ENCODE measurements around the gene UBXN11.

Gene UBXN11

DNA sequence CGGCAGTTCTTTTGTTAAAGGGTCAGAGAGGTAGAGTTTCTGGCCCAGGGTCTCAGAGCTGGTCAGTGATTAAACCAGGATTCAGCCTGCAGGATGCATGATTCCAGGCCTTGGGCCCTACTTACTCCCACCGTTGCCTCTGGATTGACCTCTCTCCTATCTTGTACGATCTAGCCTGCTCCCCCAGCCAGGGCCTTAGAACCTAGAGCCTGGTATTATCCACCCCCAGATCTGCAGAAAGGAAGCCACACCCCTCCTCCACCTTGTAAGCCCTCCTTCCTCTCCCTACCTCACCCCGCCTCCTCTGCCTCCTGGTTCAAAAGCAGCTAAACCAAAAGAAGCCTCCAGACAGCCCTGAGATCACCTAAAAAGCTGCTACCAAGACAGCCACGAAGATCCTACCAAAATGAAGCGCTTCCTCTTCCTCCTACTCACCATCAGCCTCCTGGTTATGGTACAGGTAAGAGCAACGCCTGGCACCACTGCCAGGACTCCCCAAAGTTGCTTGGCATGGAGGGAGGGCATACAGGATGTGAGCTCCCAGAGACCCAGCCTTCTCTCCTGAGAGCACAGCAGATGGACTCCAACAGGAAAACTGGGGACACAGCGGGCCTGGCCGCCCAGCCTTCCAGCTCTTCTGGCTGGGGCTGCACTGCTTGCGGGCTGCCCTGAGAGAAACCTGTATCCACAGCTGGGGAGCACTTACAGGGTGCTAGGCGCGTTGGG is 11.3 kb upstream of the UBXN11 start, which contains the start of gene CD52:
Gene CD52 (plus strand): TSS at position 347 of the 726 bp plus-strand sequence. CDS start 60 bp downstream, at position 407.
- peak within 1 kb of the TSS; percentile 95 for H3K9ac ChIP-seq (ENCODE audit: low read depth, low read length, poor library complexity, severe bottlenecking)
- H3K36me3 ChIP-seq (ENCODE audit: insufficient read depth, low read length) = no peaks in the 10 kb centered on the region
- H3K27me3 ChIP-seq (ENCODE audit: insufficient read depth, low read length, poor library complexity, severe bottlenecking) = no peaks in the 10 kb centered on the region
- H4K20me1 ChIP-seq (ENCODE audit: insufficient read depth, low read length, poor library complexity, severe bottlenecking) = no peaks in the 10 kb centered on the region
- H3K4me3 ChIP-seq (ENCODE audit: low read length, poor library complexity, severe bottlenecking) = peak within 1 kb of the TSS; percentile 88
- H3K79me2 ChIP-seq (ENCODE audit: insufficient read depth, low read length) = peaks cover 48% of the 10 kb centered on the region
- no peaks in the 10 kb centered on the region for H3F3A ChIP-seq (ENCODE audit: low read depth)
- H3K9me3 ChIP-seq (ENCODE audit: insufficient read depth, low read depth, low read length) = no peaks in the 10 kb centered on the region
- no peak for TF ChIP-seq EZH2phosphoT487 (IDR thresholded peaks at IDR 0.05; ENCODE audit: borderline replicate concordance)
- TF ChIP-seq, protein P1, sequence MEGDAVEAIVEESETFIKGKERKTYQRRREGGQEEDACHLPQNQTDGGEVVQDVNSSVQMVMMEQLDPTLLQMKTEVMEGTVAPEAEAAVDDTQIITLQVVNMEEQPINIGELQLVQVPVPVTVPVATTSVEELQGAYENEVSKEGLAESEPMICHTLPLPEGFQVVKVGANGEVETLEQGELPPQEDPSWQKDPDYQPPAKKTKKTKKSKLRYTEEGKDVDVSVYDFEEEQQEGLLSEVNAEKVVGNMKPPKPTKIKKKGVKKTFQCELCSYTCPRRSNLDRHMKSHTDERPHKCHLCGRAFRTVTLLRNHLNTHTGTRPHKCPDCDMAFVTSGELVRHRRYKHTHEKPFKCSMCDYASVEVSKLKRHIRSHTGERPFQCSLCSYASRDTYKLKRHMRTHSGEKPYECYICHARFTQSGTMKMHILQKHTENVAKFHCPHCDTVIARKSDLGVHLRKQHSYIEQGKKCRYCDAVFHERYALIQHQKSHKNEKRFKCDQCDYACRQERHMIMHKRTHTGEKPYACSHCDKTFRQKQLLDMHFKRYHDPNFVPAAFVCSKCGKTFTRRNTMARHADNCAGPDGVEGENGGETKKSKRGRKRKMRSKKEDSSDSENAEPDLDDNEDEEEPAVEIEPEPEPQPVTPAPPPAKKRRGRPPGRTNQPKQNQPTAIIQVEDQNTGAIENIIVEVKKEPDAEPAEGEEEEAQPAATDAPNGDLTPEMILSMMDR (conservative IDR thresholded peaks at IDR 0.05; ENCODE audit: low read length) = no peak
- no peaks in the 10 kb centered on the region for H3K9me2 ChIP-seq (replicated peaks; ENCODE audit: low read depth, low read length)
- no peak within 1 kb of the TSS for H2AFZ ChIP-seq (ENCODE audit: low read length)
- H3K4me2 ChIP-seq (ENCODE audit: low read depth, low read length, poor library complexity, severe bottlenecking) = peak within 1 kb of the TSS; percentile 96
- H3K4me1 ChIP-seq (ENCODE audit: insufficient read depth, low read length, poor library complexity, severe bottlenecking) = peaks cover 70% of the 10 kb centered on the region

DNA sequence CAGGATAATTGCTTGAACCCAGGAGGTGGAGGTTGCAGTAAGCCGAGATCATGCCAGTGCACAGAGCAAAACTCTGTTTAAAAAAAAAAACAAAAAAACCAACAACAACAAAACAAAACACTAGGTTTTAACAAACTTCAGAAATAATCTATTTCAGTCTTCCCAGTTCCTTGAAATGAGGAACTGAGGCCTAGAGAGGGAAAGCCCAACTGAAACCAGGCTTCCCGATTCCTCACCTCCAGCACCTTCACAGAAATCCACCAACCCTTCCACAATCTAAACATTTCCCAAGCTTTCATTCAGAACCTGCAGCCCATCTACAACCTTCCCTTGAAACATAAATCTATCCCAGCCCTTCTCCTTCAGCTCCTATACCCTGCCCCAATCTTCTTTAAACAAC is 10.7 kb upstream of the UBXN11 start:
- H3K27me3 ChIP-seq (ENCODE audit: insufficient read depth, low read length, poor library complexity, severe bottlenecking) = no peaks in the 10 kb centered on the region
- H3K9me2 ChIP-seq (replicated peaks; ENCODE audit: low read depth, low read length) = no peaks in the 10 kb centered on the region
- H3K36me3 ChIP-seq (ENCODE audit: insufficient read depth, low read length) = no peaks in the 10 kb centered on the region
- peaks cover 71% of the 10 kb centered on the region for H3K4me1 ChIP-seq (ENCODE audit: insufficient read depth, low read length, poor library complexity, severe bottlenecking)
- peak overlapping the region; percentile 96 for H3K4me2 ChIP-seq (ENCODE audit: low read depth, low read length, poor library complexity, severe bottlenecking)
- no peaks in the 10 kb centered on the region for H3F3A ChIP-seq (ENCODE audit: low read depth)
- no peaks in the 10 kb centered on the region for H4K20me1 ChIP-seq (ENCODE audit: insufficient read depth, low read length, poor library complexity, severe bottlenecking)
- H3K4me3 ChIP-seq (ENCODE audit: low read length, poor library complexity, severe bottlenecking) = peak overlapping the region; percentile 88
- no peaks in the 10 kb centered on the region for H3K9me3 ChIP-seq (ENCODE audit: insufficient read depth, low read depth, low read length)
- H3K9ac ChIP-seq (ENCODE audit: low read depth, low read length, poor library complexity, severe bottlenecking) = peak overlapping the region; percentile 95
- H2AFZ ChIP-seq (ENCODE audit: low read length) = no peak overlapping the region
- TF ChIP-seq EZH2phosphoT487 (IDR thresholded peaks at IDR 0.05; ENCODE audit: borderline replicate concordance) = no peak
- TF ChIP-seq, protein P1 (conservative IDR thresholded peaks at IDR 0.05; ENCODE audit: low read length) = no peak
- H3K79me2 ChIP-seq (ENCODE audit: insufficient read depth, low read length) = peaks cover 47% of the 10 kb centered on the region

DNA sequence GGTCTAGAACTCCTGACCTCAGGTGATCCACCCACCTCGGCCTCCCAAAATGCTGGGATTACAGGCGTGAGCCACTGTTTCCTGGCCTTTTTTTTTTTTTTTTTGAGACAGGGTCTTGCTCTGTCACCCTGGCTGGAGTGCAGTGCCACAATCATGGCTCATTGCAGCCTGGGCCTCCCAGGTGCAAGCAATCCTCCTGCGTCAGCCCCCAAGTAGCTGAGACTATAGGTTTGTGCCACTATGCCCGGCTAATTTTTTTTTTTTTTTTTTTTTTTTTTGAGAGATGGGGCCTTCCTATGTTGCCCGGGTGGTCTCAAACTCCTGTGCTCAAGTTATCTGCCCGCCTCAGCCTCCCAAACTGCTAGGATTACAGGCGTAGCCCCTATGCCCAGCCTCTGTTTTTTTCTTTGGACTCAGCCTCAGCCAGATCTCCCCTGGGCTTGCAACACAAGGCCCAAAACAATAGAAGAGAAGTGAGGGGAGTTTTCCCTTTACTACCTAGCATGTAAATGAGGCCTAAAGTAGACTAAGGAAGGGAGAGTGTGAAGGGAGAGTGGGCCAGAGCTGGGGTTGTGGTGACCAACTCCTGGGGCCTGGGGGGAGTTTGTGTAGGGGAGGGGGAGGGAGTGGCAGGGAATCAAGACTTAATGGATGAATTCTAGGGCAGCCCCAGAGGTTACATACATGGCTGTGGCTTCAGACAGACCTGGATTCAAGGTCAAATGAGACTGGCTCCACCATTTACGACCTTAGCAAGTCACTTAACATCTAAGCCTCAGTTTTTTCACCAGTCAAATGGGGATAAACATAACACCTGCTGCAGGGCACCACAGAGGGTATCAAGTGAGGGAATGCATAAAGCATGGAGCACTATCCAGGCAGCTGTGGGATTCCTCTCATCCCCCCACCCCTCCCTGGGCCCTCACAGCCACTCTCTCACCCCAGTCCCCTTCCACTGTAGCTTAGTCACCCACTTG is 9.7 kb upstream of the UBXN11 start:
- peaks cover 77% of the 10 kb centered on the region for H3K4me1 ChIP-seq (ENCODE audit: insufficient read depth, low read length, poor library complexity, severe bottlenecking)
- no peaks in the 10 kb centered on the region for H3K9me2 ChIP-seq (replicated peaks; ENCODE audit: low read depth, low read length)
- no peaks in the 10 kb centered on the region for H3F3A ChIP-seq (ENCODE audit: low read depth)
- H3K4me3 ChIP-seq (ENCODE audit: low read length, poor library complexity, severe bottlenecking) = no peak overlapping the region
- no peak overlapping the region for H2AFZ ChIP-seq (ENCODE audit: low read length)
- no peaks in the 10 kb centered on the region for H3K27me3 ChIP-seq (ENCODE audit: insufficient read depth, low read length, poor library complexity, severe bottlenecking)
- H3K9ac ChIP-seq (ENCODE audit: low read depth, low read length, poor library complexity, severe bottlenecking) = peak overlapping the region; percentile 95
- TF ChIP-seq, protein P1 (conservative IDR thresholded peaks at IDR 0.05; ENCODE audit: low read length) = no peak
- no peak for TF ChIP-seq EZH2phosphoT487 (IDR thresholded peaks at IDR 0.05; ENCODE audit: borderline replicate concordance)
- peaks cover 40% of the 10 kb centered on the region for H3K79me2 ChIP-seq (ENCODE audit: insufficient read depth, low read length)
- H4K20me1 ChIP-seq (ENCODE audit: insufficient read depth, low read length, poor library complexity, severe bottlenecking) = no peaks in the 10 kb centered on the region
- H3K36me3 ChIP-seq (ENCODE audit: insufficient read depth, low read length) = no peaks in the 10 kb centered on the region
- peak overlapping the region; percentile 96 for H3K4me2 ChIP-seq (ENCODE audit: low read depth, low read length, poor library complexity, severe bottlenecking)
- H3K9me3 ChIP-seq (ENCODE audit: insufficient read depth, low read depth, low read length) = no peaks in the 10 kb centered on the region

Data from Loucy (cell line).